Breast epithelium (tissue), 3 donors: ENCODE data around the gene CCDC146.

Experiments
- CTCF ChIP-seq, 3 donors: fragments of 450-650 bp; IDR thresholded peaks; one replicate each; pipeline ENCODE4 v1.5.1; 2016 to 2017; ENCODE audit warnings: antibody characterized with exemption in 3 of 3, mild to moderate bottlenecking in 3 of 3, moderate library complexity in 3 of 3
- POLR2AphosphoS5 ChIP-seq, 3 donors: sonication (generic); formaldehyde crosslinking; IDR thresholded peaks; one replicate each; pipeline ENCODE4 v1.6.1; 2017; ENCODE audit warnings: antibody characterized with exemption in 3 of 3

DNA sequence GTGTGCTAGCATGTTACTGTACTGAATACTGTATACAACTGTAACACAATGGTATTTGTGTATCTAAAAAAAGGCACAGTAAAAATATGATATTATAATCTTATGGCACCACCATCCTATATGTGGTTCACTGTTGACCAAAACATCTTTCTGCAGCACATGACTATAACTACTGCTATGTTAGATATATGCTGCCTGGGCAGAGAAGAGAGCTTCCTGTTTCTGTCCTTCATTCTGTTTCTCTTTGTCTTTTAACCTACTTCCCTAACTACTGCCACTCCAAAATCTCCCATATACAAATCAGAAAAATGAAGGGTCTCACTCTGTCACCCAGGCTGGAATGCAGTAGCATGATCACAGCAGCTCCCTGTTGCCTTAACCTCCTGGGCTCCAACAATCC is 86.0 kb downstream of the CCDC146 start:
- TF ChIP-seq CTCF (IDR thresholded peaks at IDR 0.05) (no peak), POLR2AphosphoS5 (IDR thresholded peaks at IDR 0.05) (no peak)
